DND-41 (cell line): ENCODE data around the gene OVOL2.

Experiments
- ATAC-seq: fragments of 200-7000 bp; cut with Tn5 transposase; 3 replicates; pipeline ENCODE4 v1.9.1; 2021; ENCODE audit warnings: low read depth; ENCODE audit not compliant: insufficient read depth
- DNase-seq: peaks from one replicate; pipeline ENCODE4 v3.0.0-alpha.2; 2020
- H2AFZ ChIP-seq: 2 replicates; pipeline ENCODE4 v1.6.0; 2012; ENCODE audit warnings: low read depth, low read length
- H3K27ac ChIP-seq: 2 replicates; pipeline ENCODE4 v1.5.1; 2012; ENCODE audit warnings: low read length, inconsistent platforms
- H3K27me3 ChIP-seq: fragments of 200-600 bp; sonication (generic); 2 replicates; pipeline ENCODE4 v1.6.0; 2012; ENCODE audit warnings: low read length, mild to moderate bottlenecking, inconsistent platforms; ENCODE audit not compliant: insufficient read depth, poor library complexity
- H3K36me3 ChIP-seq: 2 replicates; pipeline ENCODE4 v1.5.1; 2012; ENCODE audit warnings: low read length, inconsistent platforms; ENCODE audit not compliant: insufficient read depth
- H3K4me1 ChIP-seq: 2 replicates; pipeline ENCODE4 v1.5.1; 2012; ENCODE audit warnings: mild to moderate bottlenecking, low read length; ENCODE audit not compliant: insufficient read depth
- H3K4me2 ChIP-seq: 2 replicates; pipeline ENCODE4 v1.6.0; 2012; ENCODE audit warnings: mild to moderate bottlenecking, moderate library complexity, low read length, inconsistent platforms; ENCODE audit not compliant: insufficient read depth
- H3K4me3 ChIP-seq, 2 experiments: fragments of 200-600 bp in 1 of 2; shearing (Covaris generic) in 1 of 2; 2 replicates each; pipeline ENCODE4 v1.5.1; 2012 to 2016; ENCODE audit warnings: inconsistent platforms in 2 of 2, low read length in 2 of 2, mild to moderate bottlenecking in 2 of 2, low read depth in 1 of 2, moderate library complexity in 1 of 2
- H3K79me2 ChIP-seq: 2 replicates; pipeline ENCODE4 v1.6.0; 2012; ENCODE audit warnings: low read length, inconsistent platforms; ENCODE audit not compliant: insufficient read depth
- H3K9ac ChIP-seq: 2 replicates; pipeline ENCODE4 v1.6.0; 2012; ENCODE audit warnings: low read depth, mild to moderate bottlenecking, inconsistent platforms, low read length, moderate library complexity
- H3K9me3 ChIP-seq: 2 replicates; pipeline ENCODE4 v1.5.1; 2012; ENCODE audit warnings: low read length, moderate library complexity, mild to moderate bottlenecking, inconsistent platforms; ENCODE audit not compliant: insufficient read depth, severe bottlenecking
- H4K20me1 ChIP-seq: 2 replicates; pipeline ENCODE4 v1.6.0; 2012; ENCODE audit warnings: low read length; ENCODE audit not compliant: insufficient read depth
- CTCF ChIP-seq: IDR thresholded peaks from 2 replicates; pipeline ENCODE4 v1.5.1; 2012; ENCODE audit warnings: borderline replicate concordance, low read length, moderate library complexity, mild to moderate bottlenecking; ENCODE audit not compliant: poor library complexity, severe bottlenecking; ENCODE audit errors: extremely low read depth
- EZH2 ChIP-seq: IDR thresholded peaks from 3 replicates; pipeline ENCODE4 v1.6.1; 2012; ENCODE audit warnings: borderline replicate concordance, low read depth, mild to moderate bottlenecking, moderate library complexity, low read length, inconsistent platforms; ENCODE audit not compliant: severe bottlenecking

The OVOL2 gene

DNA sequence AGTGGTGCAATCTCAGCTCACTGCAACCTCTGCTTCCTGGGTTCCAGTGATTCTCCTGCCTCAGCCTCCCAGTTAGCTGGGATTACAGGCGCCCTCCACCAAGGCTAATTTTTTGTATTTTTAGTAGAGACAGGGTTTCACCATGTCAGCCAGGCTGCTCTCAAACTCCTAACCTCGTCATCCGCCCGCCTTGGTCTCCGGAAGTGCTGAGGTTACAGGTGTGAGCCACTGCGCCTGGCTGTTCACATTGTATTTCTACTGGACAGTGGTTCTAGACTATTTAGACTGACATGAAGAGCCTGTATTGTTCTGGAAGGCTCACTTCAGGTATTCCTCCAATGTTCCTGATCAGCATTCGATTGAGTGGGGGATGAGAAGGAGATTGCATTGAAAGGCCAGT is 14.8 kb upstream of the OVOL2 start:
- H2AFZ ChIP-seq, result no peak overlapping the region
- H3K4me3 ChIP-seq, result no peak overlapping the region
- H3K27me3 ChIP-seq, result peaks cover 5% of the 10 kb centered on the region
- no peak overlapping the region for H3K9ac ChIP-seq
- H3K27ac ChIP-seq, result no peak overlapping the region
- H3K9me3 ChIP-seq, result no peaks in the 10 kb centered on the region
- DNase-seq (no peak), ATAC-seq (no peak)
- TF ChIP-seq EZH2 (no peak), CTCF (no peak)
- no peak overlapping the region for H3K4me2 ChIP-seq
- H3K79me2 ChIP-seq, result no peaks in the 10 kb centered on the region
- no peaks in the 10 kb centered on the region for H3K36me3 ChIP-seq
- H3K4me1 ChIP-seq, result no peaks in the 10 kb centered on the region
- H4K20me1 ChIP-seq, result no peaks in the 10 kb centered on the region

GRCh38 chr20:18066421-18067333 is 9.0 kb upstream of the OVOL2 start:
- ATAC-seq (no peak), DNase-seq (no peak)
- Histone ChIP-seq H3K4me2 (no peak overlapping the region), H3K79me2 (no peaks in the 10 kb centered on the region), H3K36me3 (no peaks in the 10 kb centered on the region), H2AFZ (no peak overlapping the region), H3K27ac (no peak overlapping the region), H3K9me3 (no peaks in the 10 kb centered on the region), H3K27me3 (no peaks in the 10 kb centered on the region), H3K4me1 (no peaks in the 10 kb centered on the region), H3K4me3 (no peak overlapping the region), H3K9ac (no peak overlapping the region), H4K20me1 (no peaks in the 10 kb centered on the region)
- no peak for TF ChIP-seq EZH2
- peak; percentile 37 for TF ChIP-seq CTCF

GRCh38 chr20:18063676-18064075 is 6.0 kb upstream of the OVOL2 start:
- H3K4me3 ChIP-seq, result no peak overlapping the region
- no peaks in the 10 kb centered on the region for H3K4me1 ChIP-seq
- no peak for DNase-seq
- H3K27ac ChIP-seq, result no peak overlapping the region
- no peaks in the 10 kb centered on the region for H4K20me1 ChIP-seq
- ATAC-seq, result no peak
- H3K27me3 ChIP-seq, result no peaks in the 10 kb centered on the region
- H3K36me3 ChIP-seq, result no peaks in the 10 kb centered on the region
- no peaks in the 10 kb centered on the region for H3K9me3 ChIP-seq
- no peaks in the 10 kb centered on the region for H3K79me2 ChIP-seq
- H2AFZ ChIP-seq, result no peak overlapping the region
- TF ChIP-seq CTCF (no peak), EZH2 (no peak)
- no peak overlapping the region for H3K4me2 ChIP-seq
- no peak overlapping the region for H3K9ac ChIP-seq
